Vagina (tissue), 2 donors: ENCODE measurements around the gene CD93. TPM values are rescaled to one million over a fixed set of nuclear protein-coding genes. Genes with fewer than 3 reads are reported as not detected.

Experiments
- DNase-seq, 2 donors: peaks; one replicate each; pipeline ENCODE4 v3.0.0-alpha.2; 2017; ENCODE audit errors: extremely low spot score in 2 of 2
- H3K27ac ChIP-seq: fragments of 200-600 bp; sonication (generic); one replicate; pipeline ENCODE4 v1.5.1; 2019
- H3K27me3 ChIP-seq: fragments of 200-600 bp; sonication (generic); one replicate; pipeline ENCODE4 v1.5.1; 2019
- H3K36me3 ChIP-seq, 2 donors: fragments of 200-600 bp; sonication (generic); one replicate each; pipeline ENCODE4 v1.5.1; 2017 to 2019
- H3K4me1 ChIP-seq: fragments of 200-600 bp; sonication (generic); one replicate; pipeline ENCODE4 v1.5.1; 2019
- H3K4me3 ChIP-seq, 2 donors: fragments of 200-600 bp; sonication (generic); 1 replicate in 1 of 2; 2 replicates in 1 of 2; pipeline ENCODE4 v1.5.1; 2016 to 2019
- H3K9me3 ChIP-seq: fragments of 200-600 bp; sonication (generic); one replicate; pipeline ENCODE4 v1.5.1; 2019
- POLR2A ChIP-seq, 2 donors: fragments of 450-650 bp; IDR thresholded peaks; one replicate each; pipeline ENCODE4 v1.6.1; 2017; ENCODE audit warnings: antibody characterized with exemption in 2 of 2, mild to moderate bottlenecking in 2 of 2, moderate library complexity in 2 of 2
- POLR2AphosphoS5 ChIP-seq, 2 donors: sonication (generic); formaldehyde crosslinking; IDR thresholded peaks; one replicate each; pipeline ENCODE4 v1.9.0; 2017; ENCODE audit warnings: antibody characterized with exemption in 2 of 2, mild to moderate bottlenecking in 2 of 2, low read depth in 1 of 2; ENCODE audit not compliant: insufficient read depth in 1 of 2
- intact Hi-C: fragments of 100-400 bp; cut with DNase I; formaldehyde crosslinking; loops from one replicate; pipeline ENCODE4 v1.15.1; 2023
- total RNA-seq: library from RNA; depleted of rRNA; stranded (reverse); fragments of >200 nt; gene quantifications from one replicate; pipeline ENCODE4 v1.2.3, GENCODE V29; 2016
- TF ChIP-seq, protein P1 (sequence below), 3 experiments: fragments of 450-650 bp in 2 of 3; fragments of 200-600 bp in 1 of 3; sonication (generic) in 1 of 3; IDR thresholded peaks; one replicate each; pipeline ENCODE4 v1.5.1; 2017 to 2019; ENCODE audit warnings: antibody characterized with exemption in 3 of 3, mild to moderate bottlenecking in 2 of 3, moderate library complexity in 2 of 3

The CD93 gene
- total RNA-seq, 1 donor from 2014 or later, result 45.4 TPM

DNA sequence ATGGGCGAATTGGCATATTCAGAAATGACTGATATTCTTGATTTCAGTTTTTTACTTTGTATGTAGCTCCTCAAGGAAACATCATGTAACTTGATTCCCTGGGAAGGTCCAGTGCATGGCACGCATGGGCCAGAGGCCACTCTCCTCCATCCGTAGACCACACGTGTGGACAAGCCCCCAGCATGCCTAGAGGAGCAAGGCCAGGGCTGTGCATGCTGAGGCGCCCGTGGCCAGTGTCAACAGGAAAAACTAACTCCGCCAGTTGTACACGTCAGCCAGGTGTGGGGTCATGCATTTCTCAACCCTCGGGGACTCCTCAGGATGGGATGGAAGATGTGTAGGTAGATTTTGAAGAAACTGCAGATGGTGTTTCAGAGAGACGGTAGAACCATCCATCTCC lies 37.8 kb upstream of the CD93 start:
- Histone ChIP-seq H3K4me1 (peaks cover 32% of the 10 kb centered on the region), H3K27me3 (no peaks in the 10 kb centered on the region), H3K4me3 (no peak overlapping the region), H3K27ac (no peak overlapping the region), H3K36me3 (no peaks in the 10 kb centered on the region), H3K9me3 (no peaks in the 10 kb centered on the region)
- TF ChIP-seq, protein P1, sequence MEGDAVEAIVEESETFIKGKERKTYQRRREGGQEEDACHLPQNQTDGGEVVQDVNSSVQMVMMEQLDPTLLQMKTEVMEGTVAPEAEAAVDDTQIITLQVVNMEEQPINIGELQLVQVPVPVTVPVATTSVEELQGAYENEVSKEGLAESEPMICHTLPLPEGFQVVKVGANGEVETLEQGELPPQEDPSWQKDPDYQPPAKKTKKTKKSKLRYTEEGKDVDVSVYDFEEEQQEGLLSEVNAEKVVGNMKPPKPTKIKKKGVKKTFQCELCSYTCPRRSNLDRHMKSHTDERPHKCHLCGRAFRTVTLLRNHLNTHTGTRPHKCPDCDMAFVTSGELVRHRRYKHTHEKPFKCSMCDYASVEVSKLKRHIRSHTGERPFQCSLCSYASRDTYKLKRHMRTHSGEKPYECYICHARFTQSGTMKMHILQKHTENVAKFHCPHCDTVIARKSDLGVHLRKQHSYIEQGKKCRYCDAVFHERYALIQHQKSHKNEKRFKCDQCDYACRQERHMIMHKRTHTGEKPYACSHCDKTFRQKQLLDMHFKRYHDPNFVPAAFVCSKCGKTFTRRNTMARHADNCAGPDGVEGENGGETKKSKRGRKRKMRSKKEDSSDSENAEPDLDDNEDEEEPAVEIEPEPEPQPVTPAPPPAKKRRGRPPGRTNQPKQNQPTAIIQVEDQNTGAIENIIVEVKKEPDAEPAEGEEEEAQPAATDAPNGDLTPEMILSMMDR (IDR thresholded peaks at IDR 0.05), result no peak
- TF ChIP-seq POLR2AphosphoS5 (IDR thresholded peaks at IDR 0.05; ENCODE audit: insufficient read depth in 1 of 2, low read depth in 1 of 2) (no peak), POLR2A (IDR thresholded peaks at IDR 0.05) (no peak)
- DNase-seq, result no peak
- intact Hi-C loops, result no loop called here

DNA sequence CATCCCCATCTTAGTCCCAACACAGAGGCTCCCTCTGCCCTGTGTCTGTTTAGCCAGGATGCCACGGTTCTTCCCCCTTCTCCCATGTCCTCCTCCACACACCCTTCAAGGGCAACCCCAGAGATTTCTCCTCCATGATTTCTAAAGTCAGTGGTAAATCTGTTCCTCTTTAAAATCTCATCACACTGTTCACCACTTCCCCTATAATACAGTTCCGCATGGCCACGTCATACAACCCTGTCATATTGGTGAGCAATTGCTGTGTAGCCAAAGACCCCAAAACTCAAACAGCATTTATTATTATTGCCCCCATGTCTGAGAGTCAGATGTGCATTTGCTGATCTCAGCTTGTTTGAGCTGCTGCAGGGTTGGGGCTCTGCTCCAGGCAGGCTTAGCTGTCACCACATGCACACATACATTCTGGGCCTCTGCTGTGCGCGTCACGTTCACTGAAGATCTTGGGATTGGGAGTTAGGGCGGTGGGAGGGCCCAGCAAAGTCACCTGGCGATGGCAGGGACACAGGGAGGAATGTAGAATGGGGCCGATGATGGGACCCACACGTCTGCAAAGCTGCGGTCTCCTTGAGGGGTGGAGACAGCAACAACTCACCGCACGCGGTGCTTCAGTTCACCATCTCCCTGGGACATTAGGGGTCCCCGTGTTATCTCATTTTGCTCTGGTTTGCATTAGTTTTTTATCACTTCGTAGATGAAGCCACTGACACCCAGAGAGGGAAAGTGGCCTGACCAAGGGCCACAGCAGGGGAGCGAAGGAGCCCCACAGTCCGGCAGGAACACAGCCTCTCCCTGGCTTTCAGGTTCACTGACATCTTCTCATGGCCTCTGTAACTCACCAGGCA lies 36.9 kb upstream of the CD93 start:
- Histone ChIP-seq H3K27me3 (no peaks in the 10 kb centered on the region), H3K4me1 (peaks cover 32% of the 10 kb centered on the region), H3K4me3 (no peak overlapping the region), H3K36me3 (no peaks in the 10 kb centered on the region), H3K9me3 (no peaks in the 10 kb centered on the region), H3K27ac (no peak overlapping the region)
- TF ChIP-seq, protein P1 (IDR thresholded peaks at IDR 0.05), result no peak
- TF ChIP-seq POLR2AphosphoS5 (IDR thresholded peaks at IDR 0.05; ENCODE audit: insufficient read depth in 1 of 2, low read depth in 1 of 2) (no peak), POLR2A (IDR thresholded peaks at IDR 0.05) (no peak)
- no peak for DNase-seq
- intact Hi-C loops, result no loop called here

- Histone ChIP-seq H3K9me3 (no peaks in the 10 kb centered on the region), H3K4me1 (peaks cover 32% of the 10 kb centered on the region), H3K4me3 (no peak overlapping the region), H3K27ac (no peak overlapping the region), H3K27me3 (no peaks in the 10 kb centered on the region), H3K36me3 (no peaks in the 10 kb centered on the region)
- TF ChIP-seq POLR2AphosphoS5 (IDR thresholded peaks at IDR 0.05; ENCODE audit: insufficient read depth in 1 of 2, low read depth in 1 of 2) (no peak), POLR2A (IDR thresholded peaks at IDR 0.05) (no peak)
- TF ChIP-seq, protein P1 (IDR thresholded peaks at IDR 0.05), result no peak
- intact Hi-C loops, result no loop called here
- no peak for DNase-seq
Observed at GRCh38 chr20:23122321-23122720, 36.2 kb upstream of the CD93 start.

DNA sequence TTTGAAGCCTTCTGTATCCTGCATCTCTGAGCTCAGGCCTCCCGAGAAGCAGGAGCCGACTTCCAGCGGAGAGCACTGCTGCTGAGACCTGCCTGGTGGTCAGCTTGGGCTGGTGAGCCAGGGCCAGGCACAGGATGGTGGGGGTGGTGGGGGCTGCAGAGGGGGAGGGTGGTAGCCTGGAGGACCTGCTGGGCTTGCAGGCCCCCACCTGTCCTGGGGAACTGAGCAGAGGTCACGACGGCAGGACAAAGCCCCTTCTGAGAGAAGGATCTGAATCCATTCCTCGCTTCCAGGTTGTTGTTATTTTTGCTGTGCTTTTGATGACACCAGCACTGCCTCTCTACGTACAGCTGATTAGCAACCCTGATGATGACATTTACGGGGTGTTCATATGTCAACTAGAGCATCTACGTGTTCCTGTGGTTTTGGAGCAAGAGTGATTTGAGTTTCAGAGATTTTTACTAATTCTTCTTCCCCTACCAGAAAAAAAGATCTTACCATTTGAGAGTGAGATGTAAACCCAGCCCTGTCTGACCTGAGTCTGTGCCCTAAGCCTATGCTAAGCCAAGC lies 35.7 kb upstream of the CD93 start:
- TF ChIP-seq POLR2A (IDR thresholded peaks at IDR 0.05), result no peak
- TF ChIP-seq, protein P1 (IDR thresholded peaks at IDR 0.05), result no peak
- TF ChIP-seq POLR2AphosphoS5 (IDR thresholded peaks at IDR 0.05; ENCODE audit: insufficient read depth in 1 of 2, low read depth in 1 of 2), result no peak
- Histone ChIP-seq H3K4me3 (no peak overlapping the region), H3K27ac (no peak overlapping the region), H3K27me3 (no peaks in the 10 kb centered on the region), H3K36me3 (no peaks in the 10 kb centered on the region), H3K9me3 (no peaks in the 10 kb centered on the region), H3K4me1 (peaks cover 32% of the 10 kb centered on the region)
- intact Hi-C loops, result no loop called here
- no peak for DNase-seq
